Hematopoietic multipotent progenitor cell treated with erythropoietin and hydrocortisone succinate and interleukin-3 and kit ligand, for 15 days (in vitro differentiated cells): Measurements from ENCODE around the gene CKM.
"Not testable (repeated sequence)": the region's sequence is repeated elsewhere in the genome, so short reads cannot be mapped to it uniquely, and the experiment has no call there.

Source experiments
- DNase-seq: peaks from one replicate; pipeline ENCODE4 v3.0.0-alpha.2; 2015; ENCODE audit warnings: low spot score

CKM gene

GRCh38 chr19:45349126-45349415 lies 26.4 kb upstream of the CKM start:
- no peak for DNase-seq

GRCh38 chr19:45348367-45349125 lies 25.9 kb upstream of the CKM start:
- DNase-seq: no peak

GRCh38 chr19:45347570-45348366 lies 25.1 kb upstream of the CKM start:
- DNase-seq: no peak

GRCh38 chr19:45346449-45346848 lies 23.8 kb upstream of the CKM start:
- DNase-seq: no peak

GRCh38 chr19:45345506-45345860 lies 22.8 kb upstream of the CKM start:
- no peak for DNase-seq

GRCh38 chr19:45344621-45345505 lies 22.2 kb upstream of the CKM start:
- no peak for DNase-seq

- no peak for DNase-seq
Measured at GRCh38 chr19:45342911-45343310, 20.2 kb upstream of the CKM start.

- no peak for DNase-seq
Measured at GRCh38 chr19:45340899-45341453, 18.3 kb upstream of the CKM start.

- DNase-seq: peak; percentile 52
Measured at GRCh38 chr19:45340232-45340898, 17.7 kb upstream of the CKM start, which contains the start of gene KLC3. Gene KLC3, plus strand, starts transcription at chr19:45340750. Its CDS starts 4,792 bp downstream, at chr19:45345542.

GRCh38 chr19:45339629-45340028 lies 17.0 kb upstream of the CKM start:
- no peak for DNase-seq

- DNase-seq: no peak
Measured at GRCh38 chr19:45336696-45337251, 14.1 kb upstream of the CKM start.

GRCh38 chr19:45334881-45335280 lies 12.2 kb upstream of the CKM start:
- not testable (repeated sequence) for DNase-seq

GRCh38 chr19:45333609-45334303 lies 11.1 kb upstream of the CKM start:
- DNase-seq: no peak

GRCh38 chr19:45331411-45331810 lies 8.7 kb upstream of the CKM start:
- no peak for DNase-seq

- DNase-seq: no peak
Measured at GRCh38 chr19:45327404-45328143, 4.9 kb upstream of the CKM start.

GRCh38 chr19:45324349-45324907 lies 1.8 kb upstream of the CKM start:
- no peak for DNase-seq

- no peak for DNase-seq
Measured at GRCh38 chr19:45323671-45324081, 1.0 kb upstream of the CKM start.

- no peak for DNase-seq
Measured at GRCh38 chr19:45322311-45322710, 364 bp downstream of the CKM start.

- no peak for DNase-seq
Measured at GRCh38 chr19:45321848-45322247, 827 bp downstream of the CKM start.
